IPS-NIHi7 (cell line): ENCODE results near the gene TOP2B.

ENCODE experiments used
- DNase-seq: peaks from one replicate; pipeline ENCODE4 v3.0.0; 2012; ENCODE audit warnings: mixed read lengths; ENCODE audit errors: extremely low spot score

Gene TOP2B

GRCh38 chr3:25584011-25584789 is 80.5 kb downstream of the TOP2B start:
- DNase-seq = no peak

- no peak for DNase-seq
Measured at GRCh38 chr3:25583343-25583742, 81.4 kb downstream of the TOP2B start.

DNA sequence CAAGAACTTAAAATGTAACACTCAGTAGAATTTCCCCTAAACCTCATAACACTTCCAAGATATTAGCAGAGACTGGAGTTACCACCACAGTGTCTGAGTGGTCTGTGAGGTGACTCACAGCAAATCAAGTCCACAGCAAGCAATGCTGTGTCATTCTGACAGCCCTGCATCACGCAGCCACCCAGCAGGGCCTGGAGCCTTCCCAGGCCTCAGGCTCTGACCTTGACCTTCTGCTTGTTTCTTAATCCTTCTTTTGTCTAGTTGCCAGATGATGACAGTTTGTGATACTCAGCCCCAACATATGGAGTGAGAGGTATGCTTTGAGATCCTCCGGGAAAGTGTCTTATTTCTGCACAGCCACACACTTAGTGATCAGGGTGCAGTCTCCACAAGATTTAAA is 82.5 kb downstream of the TOP2B start:
- DNase-seq = no peak

- no peak for DNase-seq
Measured at GRCh38 chr3:25581823-25582222, 82.9 kb downstream of the TOP2B start.

DNA sequence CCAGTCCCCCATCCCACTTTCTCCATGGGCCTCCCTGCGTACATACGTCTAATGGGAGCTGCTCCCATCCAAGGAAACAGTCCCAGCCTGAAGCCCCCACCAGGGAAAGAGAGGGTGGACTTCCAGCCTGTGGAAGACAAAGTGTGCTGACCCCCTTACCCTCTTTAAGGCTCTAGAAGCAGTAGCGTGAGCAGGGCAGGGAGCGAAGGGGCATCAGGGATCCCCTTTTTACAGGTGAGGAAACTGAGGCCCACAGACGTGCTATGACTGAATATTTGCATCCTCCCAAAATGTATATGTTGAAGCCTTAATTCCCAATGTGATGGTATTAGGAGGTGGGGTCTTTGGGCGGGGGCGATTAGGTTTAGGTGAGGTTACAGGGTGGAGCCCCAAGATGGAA is 83.4 kb downstream of the TOP2B start:
- no peak for DNase-seq

- DNase-seq = no peak
Measured at GRCh38 chr3:25580534-25580933, 84.2 kb downstream of the TOP2B start.

DNA sequence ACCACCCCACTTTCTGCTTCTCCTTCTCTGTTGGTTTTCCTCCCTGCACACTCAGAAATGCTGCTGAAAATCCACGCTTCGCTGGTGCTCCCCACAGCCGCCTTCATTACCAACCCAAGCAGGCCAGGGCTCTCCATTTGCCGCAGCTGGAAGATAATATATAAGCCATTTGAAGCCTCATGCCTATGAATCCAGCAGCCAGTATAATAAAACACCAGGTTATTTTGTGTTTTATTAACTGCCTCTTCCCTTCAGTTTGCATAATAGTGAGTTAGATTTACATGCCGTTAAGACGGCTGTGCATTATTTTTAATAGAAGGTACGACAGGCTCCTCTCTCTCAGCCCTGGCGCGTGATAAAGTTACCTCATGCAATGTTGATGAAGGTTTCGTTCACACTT is 86.6 kb downstream of the TOP2B start:
- no peak for DNase-seq

GRCh38 chr3:25576831-25577454 is 87.8 kb downstream of the TOP2B start:
- DNase-seq = peak; percentile 38

GRCh38 chr3:25576146-25576545 is 88.6 kb downstream of the TOP2B start:
- no peak for DNase-seq

- DNase-seq = no peak
Measured at GRCh38 chr3:25575001-25575400, 89.7 kb downstream of the TOP2B start.

DNA sequence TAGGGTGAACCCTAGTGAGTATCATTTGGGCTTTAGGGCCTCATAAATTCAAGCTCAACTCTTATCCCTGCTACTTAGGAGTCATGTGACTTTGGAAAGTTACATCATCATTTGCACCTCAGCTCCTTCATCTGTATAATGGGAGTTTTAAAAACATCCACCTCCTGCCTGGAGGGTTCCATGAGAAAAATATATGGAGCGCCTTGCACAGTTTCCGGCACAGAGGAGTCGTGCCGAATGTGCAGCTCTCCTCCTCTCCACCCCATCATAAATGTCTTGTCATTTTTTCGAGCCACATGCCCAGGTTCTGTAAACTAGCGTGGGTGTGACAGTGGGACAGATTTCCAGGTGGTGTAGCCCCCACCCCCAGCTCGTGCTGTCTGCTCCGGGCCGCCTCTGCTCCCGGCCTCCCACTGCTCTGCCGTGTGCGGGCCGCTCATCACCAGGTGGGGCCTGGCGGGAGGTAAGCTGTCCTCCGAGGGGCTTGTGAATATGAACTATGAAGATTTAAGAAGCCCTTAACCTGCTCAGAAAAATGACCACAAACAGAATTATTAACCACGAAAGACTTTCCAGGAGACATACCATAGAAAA is 90.4 kb downstream of the TOP2B start:
- DNase-seq = no peak

- no peak for DNase-seq
Measured at GRCh38 chr3:25573386-25574171, 91.1 kb downstream of the TOP2B start.

DNA sequence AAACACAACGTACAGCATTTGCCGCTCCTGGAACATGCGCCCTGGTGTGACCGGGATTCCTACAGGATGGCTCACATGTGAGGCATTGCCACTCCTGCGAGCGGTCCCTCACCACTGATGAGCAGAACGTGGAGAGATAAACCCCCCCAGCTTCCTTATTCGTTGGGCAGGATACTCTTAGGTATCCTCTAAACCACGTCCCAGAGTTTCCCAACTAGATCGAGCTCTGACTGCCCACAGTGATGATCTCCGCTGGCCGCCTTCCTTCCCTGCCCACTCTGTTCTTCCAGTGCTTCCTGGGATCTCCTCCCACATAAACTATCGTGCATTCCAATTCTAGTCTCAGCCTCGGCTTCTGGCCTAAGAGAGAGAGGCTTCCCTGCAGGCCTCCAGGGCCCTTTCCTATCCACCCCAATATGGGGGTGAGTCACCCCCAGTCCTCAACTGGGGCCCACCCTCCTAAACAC is 91.8 kb downstream of the TOP2B start:
- no peak for DNase-seq

- no peak for DNase-seq
Measured at GRCh38 chr3:25572336-25572735, 92.4 kb downstream of the TOP2B start.

DNA sequence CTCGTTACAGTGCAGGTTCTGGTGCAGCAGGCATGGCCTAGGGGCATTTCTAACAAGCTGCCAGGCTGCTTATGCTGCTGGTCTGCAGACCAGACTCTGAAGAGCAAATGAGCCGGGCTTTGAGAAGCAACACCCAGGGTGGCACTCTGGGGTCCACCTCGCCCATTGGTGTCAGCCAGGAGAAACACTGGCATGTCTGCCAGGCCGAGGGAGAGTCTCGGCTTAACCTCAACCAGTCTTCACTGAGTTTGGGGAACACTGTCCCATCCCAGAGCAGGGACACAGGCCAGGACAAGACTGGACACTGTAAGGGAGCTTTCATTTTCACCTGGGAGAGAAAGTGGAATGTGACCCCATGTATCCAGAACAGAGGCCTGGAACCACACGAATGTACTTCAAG is 93.4 kb downstream of the TOP2B start:
- no peak for DNase-seq

GRCh38 chr3:25568525-25569078 is 96.1 kb downstream of the TOP2B start:
- no peak for DNase-seq

DNA sequence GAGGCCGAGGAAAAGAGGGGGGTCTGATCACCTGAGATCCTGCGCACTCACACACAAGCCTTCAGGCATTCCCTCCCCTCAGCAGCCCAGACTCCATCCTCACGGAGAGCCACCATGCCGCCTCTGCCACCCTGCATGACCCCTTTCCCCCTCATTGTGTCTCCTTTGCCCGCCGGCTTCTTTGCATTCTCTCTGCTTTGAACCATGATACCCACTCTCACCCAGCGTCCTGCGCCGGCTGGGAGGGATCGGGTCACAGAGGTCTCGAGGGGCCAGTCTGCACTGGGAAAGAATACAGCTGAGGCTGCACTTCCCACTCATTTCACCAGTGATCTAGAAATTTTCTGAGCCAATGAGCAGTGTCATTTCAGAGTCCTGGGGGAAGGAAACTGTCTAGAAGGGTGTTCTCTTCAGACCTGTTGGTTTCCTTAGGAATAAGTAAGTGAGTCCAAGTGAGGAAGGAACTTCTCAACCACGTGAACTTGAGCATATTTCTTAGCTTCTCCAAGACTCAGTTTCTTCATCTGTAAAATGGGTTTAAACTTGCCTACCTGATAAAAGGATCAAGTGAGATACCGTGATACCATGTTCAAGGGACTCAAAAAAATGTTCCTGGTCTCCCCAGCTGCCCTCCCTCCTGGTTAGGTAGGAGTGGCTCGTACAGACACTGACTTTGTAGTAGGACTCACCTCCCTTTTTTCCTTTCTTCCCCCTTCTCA is 96.7 kb downstream of the TOP2B start:
- no peak for DNase-seq

GRCh38 chr3:25567388-25567787 is 97.3 kb downstream of the TOP2B start:
- no peak for DNase-seq

DNA sequence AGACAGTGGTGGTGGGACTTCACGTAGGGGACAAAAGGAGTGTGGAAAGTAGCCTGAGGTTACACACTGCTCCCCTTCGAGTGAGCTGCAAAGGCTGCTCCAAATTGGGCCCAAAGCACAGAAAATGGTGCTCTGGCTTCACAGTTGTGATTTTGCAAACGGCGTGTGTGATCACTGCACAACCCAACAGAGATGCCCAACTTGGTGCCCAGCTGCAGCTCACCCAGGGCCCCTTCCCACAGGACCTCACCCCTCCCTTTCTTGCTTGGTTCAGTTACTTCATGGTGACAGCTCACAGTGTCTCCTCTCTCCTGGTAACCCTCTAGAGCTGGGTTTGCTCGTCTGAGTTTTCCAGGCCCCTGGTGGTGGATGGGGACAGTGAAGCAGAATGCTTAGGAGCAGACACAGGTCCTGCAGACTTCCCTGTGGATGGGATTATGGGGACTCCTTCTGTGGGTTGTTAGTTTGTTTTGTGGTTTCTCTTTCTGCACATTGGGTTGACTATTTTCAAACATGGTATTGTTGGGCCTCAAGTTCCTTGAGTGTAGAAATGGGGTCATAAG is 98.3 kb downstream of the TOP2B start:
- peak; percentile 37 for DNase-seq

- DNase-seq = no peak
Measured at GRCh38 chr3:25565807-25566206, 98.9 kb downstream of the TOP2B start.

DNA sequence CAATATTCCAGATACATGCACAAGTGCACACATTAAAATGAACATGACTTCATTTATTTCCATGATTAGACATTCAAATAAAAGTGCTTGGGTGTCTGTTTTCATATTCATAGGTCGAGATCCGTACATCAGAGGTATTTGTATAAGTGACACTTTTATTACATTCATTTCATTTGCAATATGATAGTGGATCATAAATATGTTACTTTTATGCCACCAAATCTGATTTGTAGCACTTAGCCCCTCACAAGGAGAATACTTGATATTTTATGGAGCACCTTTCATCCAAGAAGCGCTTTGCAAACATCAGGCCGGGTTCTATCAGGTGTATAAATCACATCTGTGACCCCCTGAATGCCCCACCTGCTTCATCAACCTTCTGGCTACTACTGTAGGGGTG is 100.6 kb downstream of the TOP2B start:
- DNase-seq = no peak
